Common myeloid progenitor, CD34-positive (primary cell): Measurements from ENCODE around the gene EPN3.

Experiments used
- CTCF ChIA-PET: fragments of 350-600 bp; sonication (Branson Sonifier 250); formaldehyde crosslinking; loops from one replicate; lab custom pipeline; 2021; ENCODE audit warnings: antibody characterized with exemption; lab: Charles Lee
- POLR2A ChIA-PET: fragments of 350-600 bp; sonication (Branson Sonifier 250); formaldehyde crosslinking; loops from one replicate; lab custom pipeline; 2021; ENCODE audit warnings: antibody characterized with exemption; lab: Charles Lee
- DNase-seq, 3 donors: peaks; one replicate each; pipeline versions ENCODE4 v3.0.0 to v3.0.0-alpha.2; 2013
- H3K27ac ChIP-seq, 2 experiments: 1 replicate in 1 of 2; 2 replicates in 1 of 2; pipeline ENCODE4 v1.7.0; 2013; ENCODE audit warnings: inconsistent platforms in 2 of 2, low read length in 2 of 2, mild to moderate bottlenecking in 2 of 2, low read depth in 1 of 2, moderate library complexity in 1 of 2; ENCODE audit not compliant: severe bottlenecking in 2 of 2, insufficient read depth in 1 of 2, poor library complexity in 1 of 2
- H3K27me3 ChIP-seq, 5 experiments: replicated peaks in 2 of 5; 1 replicate in 3 of 5; 2 replicates in 2 of 5; pipeline versions ENCODE4 v1.6.1 to v1.7.0; 2013; ENCODE audit warnings: low read length in 4 of 5, mild to moderate bottlenecking in 2 of 5, moderate library complexity in 2 of 5, inconsistent platforms in 1 of 5; ENCODE audit not compliant: insufficient read depth in 5 of 5, control insufficient read depth in 4 of 5
- H3K36me3 ChIP-seq, 4 experiments: 1 replicate in 2 of 4; 2 replicates in 2 of 4; pipeline versions ENCODE4 v1.6.1 to v1.7.0; 2013; ENCODE audit warnings: low read length in 3 of 4, control low read depth in 1 of 4, mild to moderate bottlenecking in 1 of 4; ENCODE audit not compliant: control insufficient read depth in 4 of 4, insufficient read depth in 4 of 4
- H3K4me1 ChIP-seq, 4 experiments: 1 replicate in 3 of 4; 2 replicates in 1 of 4; pipeline versions ENCODE4 v1.6.1 to v1.7.1; 2013; ENCODE audit warnings: low read length in 3 of 4, mild to moderate bottlenecking in 3 of 4, control low read depth in 1 of 4, inconsistent platforms in 1 of 4, moderate library complexity in 1 of 4; ENCODE audit not compliant: control insufficient read depth in 4 of 4, insufficient read depth in 4 of 4; ENCODE audit errors: control extremely low read depth in 1 of 4
- H3K4me3 ChIP-seq, 7 experiments: 1 replicate in 4 of 7; 2 replicates in 3 of 7; pipeline versions ENCODE4 v1.5.1 to v1.7.0; 2013; ENCODE audit warnings: mild to moderate bottlenecking in 7 of 7, low read length in 6 of 7, moderate library complexity in 6 of 7, inconsistent platforms in 2 of 7, low read depth in 2 of 7, control low read depth in 1 of 7; ENCODE audit not compliant: insufficient read depth in 4 of 7, control insufficient read depth in 1 of 7; ENCODE audit errors: extremely low read depth in 1 of 7
- H3K9me3 ChIP-seq, 5 experiments: 1 replicate in 4 of 5; 2 replicates in 1 of 5; pipeline versions ENCODE4 v1.6.1 to v1.7.1; 2013; ENCODE audit warnings: low read length in 4 of 5, mild to moderate bottlenecking in 2 of 5, inconsistent platforms in 1 of 5, low read depth in 1 of 5, moderate library complexity in 1 of 5; ENCODE audit not compliant: control insufficient read depth in 4 of 5, insufficient read depth in 2 of 5; ENCODE audit errors: control extremely low read depth in 1 of 5
- WGBS: methylation state at CpG from one replicate; pipeline ENCODE4 v1.1.5; 2013; ENCODE audit not compliant: insufficient coverage; 5-methylcytosine and 5-hydroxymethylcytosine counted together

EPN3 gene

GRCh38 chr17:50554201-50554600 lies 21.7 kb downstream of the EPN3 start:
- POLR2A ChIA-PET, result interaction anchor here (1.5 kb wide), 1 partner anchor 12 kb away, joined by 5 read pairs; no protein-coding TSS in a partner anchor

GRCh38 chr17:50556803-50557202 lies 24.3 kb downstream of the EPN3 start:
- DNase-seq, result no peak
- Histone ChIP-seq H3K9me3 (no peaks in the 10 kb centered on the region), H3K27me3 (peaks cover 0 to 49% (median 24%) of the 10 kb centered on the region in 5 experiments), H3K27ac (no peak overlapping the region), H3K36me3 (peaks cover 2 to 11% (median 5%) of the 10 kb centered on the region in 4 experiments), H3K4me3 (no peak overlapping the region), H3K4me1 (peaks cover 0 to 30% (median 24%) of the 10 kb centered on the region in 4 experiments)
- ChIA-PET POLR2A (no interaction called here), CTCF (interaction anchor here (1.0 to 16.6 kb wide), 3 partner anchors 10 to 137 kb away, joined by 3 to 325 read pairs (median 3); no protein-coding TSS in a partner anchor)
- 82% methylated on average over 3 of the region's 5 CpGs for WGBS

More at GRCh38 chr17:50554201-50554600, 21.7 kb downstream of the EPN3 start:
- peaks cover 0 to 7% (median 4%) of the 10 kb centered on the region in 4 experiments for H3K4me1 ChIP-seq
- peaks cover 0 to 28% (median 17%) of the 10 kb centered on the region in 5 experiments for H3K27me3 ChIP-seq
- CTCF ChIA-PET, result interaction anchor here (6.0 to 16.6 kb wide), 2 partner anchors 9 to 68 kb away, joined by 27 to 325 read pairs; no protein-coding TSS in a partner anchor
- H3K27ac ChIP-seq, result no peak overlapping the region
- H3K9me3 ChIP-seq, result no peaks in the 10 kb centered on the region
- 99% methylated on average over 6 of the region's 17 CpGs for WGBS
- no peak overlapping the region for H3K4me3 ChIP-seq
- no peak for DNase-seq
- peaks cover 2 to 20% (median 14%) of the 10 kb centered on the region in 4 experiments for H3K36me3 ChIP-seq

DNA sequence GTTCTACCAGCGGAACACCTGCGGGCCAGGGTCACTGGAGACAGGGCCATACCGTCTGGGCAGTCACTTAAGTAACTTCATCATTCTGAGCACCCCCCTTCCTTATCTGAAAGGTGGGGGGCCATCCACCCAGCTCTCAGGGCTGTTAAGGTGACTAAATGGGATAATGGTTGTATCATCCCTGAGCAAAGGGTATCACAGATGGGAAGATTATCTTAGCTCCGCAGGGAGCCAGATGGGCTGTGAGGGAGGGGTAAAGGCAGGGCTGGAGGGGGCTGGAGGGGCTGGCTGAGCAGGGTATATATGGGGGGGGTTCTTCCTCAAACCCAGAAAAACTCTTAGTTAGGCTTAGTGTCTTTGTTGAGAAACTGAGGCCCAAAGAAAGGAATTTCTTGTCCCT lies 25.1 kb downstream of the EPN3 start:
- H3K4me1 ChIP-seq, result peaks cover 0 to 37% (median 33%) of the 10 kb centered on the region in 4 experiments

GRCh38 chr17:50558091-50558490 lies 25.6 kb downstream of the EPN3 start:
- 89% methylated on average over 4 of the region's 4 CpGs for WGBS
- Histone ChIP-seq H3K4me3 (no peak overlapping the region), H3K4me1 (peaks cover 0 to 39% (median 36%) of the 10 kb centered on the region in 4 experiments), H3K27me3 (peaks cover 0 to 61% (median 33%) of the 10 kb centered on the region in 5 experiments), H3K9me3 (no peaks in the 10 kb centered on the region), H3K27ac (no peak overlapping the region), H3K36me3 (peaks cover 0 to 11% (median 5%) of the 10 kb centered on the region in 4 experiments)
- ChIA-PET CTCF (interaction anchor here (1.1 kb wide), 1 partner anchor 9 kb away, joined by 4 read pairs; no protein-coding TSS in a partner anchor), POLR2A (no interaction called here)
- no peak for DNase-seq

More for the DNA sequence above, 25.1 kb downstream of the EPN3 start:
- WGBS, result 98% methylated on average over 4 of the region's 4 CpGs
- Histone ChIP-seq H3K27ac (no peak overlapping the region), H3K27me3 (peaks cover 0 to 56% (median 29%) of the 10 kb centered on the region in 5 experiments), H3K4me3 (no peak overlapping the region), H3K9me3 (no peaks in the 10 kb centered on the region), H3K36me3 (peaks cover 1 to 11% (median 5%) of the 10 kb centered on the region in 4 experiments)
- CTCF ChIA-PET, result interaction anchor here (1.1 kb wide), 1 partner anchor 9 kb away, joined by 4 read pairs; no protein-coding TSS in a partner anchor
- DNase-seq, result no peak
- POLR2A ChIA-PET, result no interaction called here

- H3K4me1 ChIP-seq, result peaks cover 0 to 39% (median 36%) of the 10 kb centered on the region in 4 experiments
- POLR2A ChIA-PET, result no interaction called here
- DNase-seq, result no peak
- CTCF ChIA-PET, result no interaction called here
- H3K36me3 ChIP-seq, result peaks cover 0 to 11% (median 5%) of the 10 kb centered on the region in 4 experiments
- H3K27me3 ChIP-seq, result peaks cover 0 to 66% (median 36%) of the 10 kb centered on the region in 5 experiments
- WGBS, result 9% methylated on average over 14 of the region's 18 CpGs
- no peak overlapping the region for H3K27ac ChIP-seq
- peak overlapping the region in 3 of 7 experiments; percentile 11 to 66 (median 54) for H3K4me3 ChIP-seq
- no peaks in the 10 kb centered on the region for H3K9me3 ChIP-seq
Measured at GRCh38 chr17:50558581-50558940, 26.0 kb downstream of the EPN3 start.

DNA sequence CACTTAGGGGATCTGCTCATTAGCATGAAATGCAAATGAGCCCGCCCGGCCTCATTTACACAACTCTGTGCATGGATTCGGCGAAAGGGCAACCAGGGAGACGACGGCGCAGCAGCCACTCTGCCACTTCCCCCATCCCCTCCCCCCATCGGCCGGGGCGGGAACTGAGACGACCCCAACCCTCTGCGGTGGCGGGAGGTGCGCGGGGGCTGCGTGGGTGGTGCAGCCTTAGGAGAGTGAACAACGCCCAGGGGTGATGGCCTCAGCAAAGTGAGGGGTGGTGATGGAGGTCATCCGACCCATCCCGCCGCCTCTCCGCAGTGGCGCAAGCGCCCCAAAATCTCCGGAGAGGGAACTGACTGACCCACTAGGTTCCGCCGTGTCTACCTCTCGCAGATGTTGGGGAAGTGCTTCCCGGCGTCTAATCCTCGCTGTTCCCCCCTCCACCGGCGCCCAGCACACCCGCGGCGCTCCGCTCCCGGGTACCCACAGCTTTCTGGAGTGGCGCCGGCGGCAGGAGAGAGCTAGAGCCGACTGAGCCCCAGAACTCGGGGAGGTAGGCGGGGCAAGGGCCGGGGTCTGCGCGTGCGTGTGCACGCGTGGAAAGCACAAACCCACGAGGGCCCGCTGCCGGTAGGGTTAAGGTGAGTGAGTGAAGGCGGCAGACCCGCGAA lies 26.5 kb downstream of the EPN3 start:
- POLR2A ChIA-PET, result no interaction called here
- 2% methylated on average over 35 of the region's 55 CpGs for WGBS
- CTCF ChIA-PET, result interaction anchor here (1.0 to 2.5 kb wide), 5 partner anchors 9 to 70 kb away, joined by 3 to 21 read pairs (median 5); partner anchors contain the start of gene SPATA20

More for the DNA sequence above, 26.5 kb downstream of the EPN3 start:
- Histone ChIP-seq H3K4me3 (peak overlapping the region in 4 of 7 experiments; percentile 23 to 72 (median 61)), H3K27ac (no peak overlapping the region), H3K9me3 (no peaks in the 10 kb centered on the region), H3K4me1 (peaks cover 0 to 39% (median 36%) of the 10 kb centered on the region in 4 experiments), H3K36me3 (peaks cover 0 to 11% (median 5%) of the 10 kb centered on the region in 4 experiments), H3K27me3 (peaks cover 0 to 71% (median 36%) of the 10 kb centered on the region in 5 experiments)
- DNase-seq, result peak; percentile 13 to 44 (median 42)
